RWPE1 (cell line): ENCODE results near the gene BRD2.

Source experiments
- CTCF ChIA-PET: fragments of 350-600 bp; sonication (Branson Sonifier 250); formaldehyde crosslinking; extraction: SDS; loops from one replicate; lab custom pipeline; 2021; lab: Yijun Ruan, JAX
- POLR2A ChIA-PET: fragments of 400-600 bp; formaldehyde crosslinking; extraction: SDS; loops from one replicate; lab custom pipeline; 2020; ENCODE audit warnings: antibody characterized with exemption; ENCODE audit not compliant: low non-redundant PET; lab: Yijun Ruan, JAX
- DNase-seq: peaks from one replicate; pipeline ENCODE4 v3.0.0; 2012; ENCODE audit warnings: low spot score
- H3K27ac ChIP-seq: fragments of 450-650 bp; 2 replicates; pipeline ENCODE4 v1.5.1; 2017
- CTCF ChIP-seq: fragments of 450-650 bp; conservative IDR thresholded peaks from 2 replicates; pipeline ENCODE4 v1.5.1; 2017; ENCODE audit warnings: low read depth, mild to moderate bottlenecking

BRD2 gene

GRCh38 chr6:32983964-32984621, 15.7 kb downstream of the BRD2 start:
- POLR2A ChIA-PET, result interaction anchor here (0.8 to 1.0 kb wide), 2 partner anchors 12 to 17 kb away, joined by 3 read pairs; no protein-coding TSS in a partner anchor
- no peak for TF ChIP-seq CTCF
- no peak for DNase-seq
- CTCF ChIA-PET, result interaction anchor here (0.5 to 3.2 kb wide), 17 partner anchors 8 to 874 kb away, joined by 3 to 21 read pairs (median 4); no protein-coding TSS in a partner anchor
- H3K27ac ChIP-seq, result no peak overlapping the region

GRCh38 chr6:32984622-32985389, 16.4 kb downstream of the BRD2 start:
- DNase-seq, result peak; percentile 71
- H3K27ac ChIP-seq, result no peak overlapping the region
- TF ChIP-seq CTCF, result peak; percentile 87
- POLR2A ChIA-PET, result interaction anchor here (0.8 to 1.0 kb wide), 2 partner anchors 13 to 18 kb away, joined by 3 read pairs; no protein-coding TSS in a partner anchor
- CTCF ChIA-PET, result interaction anchor here (0.5 to 3.2 kb wide), 21 partner anchors 8 to 874 kb away, joined by 3 to 21 read pairs (median 4); no protein-coding TSS in a partner anchor

GRCh38 chr6:32989368-32989767, 21.0 kb downstream of the BRD2 start:
- no peak overlapping the region for H3K27ac ChIP-seq
- ChIA-PET CTCF (no interaction called here), POLR2A (no interaction called here)
- no peak for TF ChIP-seq CTCF
- DNase-seq, result no peak

- H3K27ac ChIP-seq, result no peak overlapping the region
- ChIA-PET CTCF (interaction anchor here (0.7 kb wide), 1 partner anchor 177 kb away, joined by 4 read pairs; no protein-coding TSS in a partner anchor), POLR2A (no interaction called here)
- no peak for TF ChIP-seq CTCF
- DNase-seq, result no peak
These were observed 23.6 kb downstream of the BRD2 start for GRCh38 chr6:32991972-32992371.

- DNase-seq, result no peak
- ChIA-PET POLR2A (no interaction called here), CTCF (no interaction called here)
- no peak for TF ChIP-seq CTCF
- H3K27ac ChIP-seq, result no peak overlapping the region
These were observed 25.1 kb downstream of the BRD2 start for GRCh38 chr6:32993363-32993973.

GRCh38 chr6:32995448-32995847, 27.1 kb downstream of the BRD2 start:
- H3K27ac ChIP-seq, result no peak overlapping the region
- no peak for TF ChIP-seq CTCF
- ChIA-PET CTCF (interaction anchor here (0.8 kb wide), 1 partner anchor 40 kb away, joined by 3 read pairs; no protein-coding TSS in a partner anchor), POLR2A (no interaction called here)
- DNase-seq, result no peak
